Measurements from ENCODE around the gene CRK. TPM values are rescaled to one million over a fixed set of nuclear protein-coding genes. Genes with fewer than 3 reads are reported as not detected.
A peak's percentile ranks its signal among the peaks of the same experiment; 100 is the strongest.

The CRK gene
- total and polyA plus RNA-seq, 10 of the 15 experiments (the other 5 are each of a cell fraction or from before 2014, with no cell fraction given), result 11.1 to 23.8 (median 20.5) TPM

DNA sequence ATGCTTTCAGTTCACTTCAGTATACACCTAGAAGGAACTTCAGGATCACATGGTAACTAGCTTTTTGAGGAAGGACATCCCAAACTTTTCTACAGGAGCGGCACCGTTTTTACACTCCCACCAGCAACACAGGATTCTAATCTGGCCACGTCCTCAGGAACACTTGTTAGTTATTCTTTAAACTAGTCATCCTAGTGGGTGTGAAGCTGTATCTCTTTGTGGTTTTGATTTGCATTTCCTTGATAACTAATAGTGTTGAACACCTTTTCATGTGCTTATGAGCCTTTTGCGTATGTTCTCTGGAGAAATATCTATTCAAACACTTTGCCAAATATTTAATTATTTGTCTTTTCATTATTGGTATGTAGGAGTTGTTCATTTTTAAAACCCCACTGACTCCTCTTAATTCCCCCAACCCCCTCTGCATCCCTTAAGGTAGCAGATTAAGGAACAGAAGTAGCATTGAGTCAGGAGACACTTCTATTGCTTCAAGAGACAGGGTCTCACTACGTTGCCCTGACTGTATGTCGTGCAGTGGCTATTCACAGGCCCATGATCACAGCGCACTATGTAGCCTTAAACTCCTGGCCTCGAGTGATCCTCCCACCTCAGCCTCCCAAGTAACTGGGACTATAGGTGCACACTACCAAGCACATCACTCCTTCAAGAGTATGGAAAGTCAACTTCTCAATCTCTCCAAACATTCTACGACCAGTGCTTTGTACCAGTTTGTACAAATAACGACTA is 81.4 kb downstream of the CRK start:
- Histone ChIP-seq H3K79me2 (ENCODE audit: control insufficient read depth, insufficient read depth, low read length) (peaks cover 94% of the 10 kb centered on the region), H3K27ac (ENCODE audit: control insufficient read depth, insufficient read depth) (no peak overlapping the region), H2AFZ (ENCODE audit: control insufficient read depth, low read depth, low read length) (no peak overlapping the region), H3K9ac (ENCODE audit: control insufficient read depth, insufficient read depth, low read length) (no peak overlapping the region), H3K4me1 (ENCODE audit: control insufficient read depth, insufficient read depth, low read length) (peaks cover 65% of the 10 kb centered on the region), H3K4me3 (no peak overlapping the region), H4K20me1 (ENCODE audit: control insufficient read depth, insufficient read depth) (peaks cover 41% of the 10 kb centered on the region), H3K36me3 (ENCODE audit: control insufficient read depth in 2 of 2, insufficient read depth in 2 of 2, low read length in 1 of 2) (peaks cover 9 to 20% of the 10 kb centered on the region in 2 experiments), H3K27me3 (replicated peaks in 1 of 2; ENCODE audit: control insufficient read depth in 2 of 2, insufficient read depth in 2 of 2, low read length in 1 of 2) (no peaks in the 10 kb centered on the region), H3K9me3 (replicated peaks; ENCODE audit: control insufficient read depth, insufficient read depth, low read length) (no peaks in the 10 kb centered on the region), H3K4me2 (ENCODE audit: control insufficient read depth, insufficient read depth) (peak overlapping the region; percentile 71)
- DNase-seq (ENCODE audit: low read depth, low spot score), result no peak
- ATAC-seq, result peak; percentile 61
- no TSS peak for BruUV-seq (replicated peaks)
- ChIA-PET SMC1A (ENCODE audit: uncharacterized antibody, unreplicated experiment) (interaction anchor here (1.1 to 4.1 kb wide), 3 partner anchors 8 to 23 kb away, joined by 3 to 40 read pairs (median 7); no protein-coding TSS in a partner anchor), CTCF (interaction anchor here (0.6 to 4.7 kb wide), 2 partner anchors 9 to 65 kb away, joined by 3 to 42 read pairs; no protein-coding TSS in a partner anchor), RAD21 (ENCODE audit: unreplicated experiment) (interaction anchor here (0.7 to 1.3 kb wide), 5 partner anchors 9 to 256 kb away, joined by 3 to 6 read pairs (median 4); partner anchors contain the start of genes INPP5K and YWHAE), POLR2A (interaction anchor here (1.0 kb wide), 1 partner anchor 9 kb away, joined by 4 read pairs; no protein-coding TSS in a partner anchor)
- in situ Hi-C loops (cut with MboI) (no loop called here), intact Hi-C loops (cut with micrococcal nuclease; ENCODE audit: unreplicated experiment) (no loop called here)
- WGBS (ENCODE audit: insufficient coverage, insufficient replicate concordance, low lambda C conversion rate, missing lambda C conversion rate), result 12% methylated on average over 10 of the region's 10 CpGs
- no peak for FAIRE-seq
- TF ChIP-seq E2F8 (IDR thresholded peaks at IDR 0.05; ENCODE audit: low read depth, partially characterized antibody) (no peak), KLF5 (IDR thresholded peaks at IDR 0.05; ENCODE audit: partially characterized antibody) (no peak), CTCF (IDR thresholded peaks at IDR 0.05 in 2 of 3, conservative IDR thresholded peaks at IDR 0.05 in 1 of 3; ENCODE audit: control insufficient read depth in 2 of 3, extremely low read depth in 1 of 3, insufficient read depth in 1 of 3, low read depth in 3 of 3, low read length in 3 of 3) (no peak), EP300 (IDR thresholded peaks at IDR 0.05; ENCODE audit: borderline replicate concordance in 1 of 2, control insufficient read depth in 1 of 2, low read depth in 2 of 2, low read length in 2 of 2) (0 out of 4 replicates have a peak, but pooled peaks of 1 of the 2 experiments have one; percentile 29), BHLHE40 (IDR thresholded peaks at IDR 0.05; ENCODE audit: borderline replicate concordance in 1 of 2, low read depth in 2 of 2, low read length in 1 of 2) (peak in 1 of 2 experiments; percentile 38; a peak in 1 of 4 replicates), ZBED1 (IDR thresholded peaks at IDR 0.05; ENCODE audit: borderline replicate concordance) (no peak), WRNIP1 (IDR thresholded peaks at IDR 0.05; ENCODE audit: borderline replicate concordance, low read depth, low read length) (0 out of 2 replicates have a peak, but pooled peaks have one; percentile 67), BCL11A (IDR thresholded peaks at IDR 0.05; ENCODE audit: low read depth, low read length) (no peak), HSF1 (IDR thresholded peaks at IDR 0.05; ENCODE audit: low read depth, low read length) (no peak), HDAC2 (IDR thresholded peaks at IDR 0.05) (no peak), RUNX3 (IDR thresholded peaks at IDR 0.05; ENCODE audit: low read length) (peak; percentile 72), IRF5 (IDR thresholded peaks at IDR 0.05; ENCODE audit: borderline replicate concordance) (no peak), CBFB (IDR thresholded peaks at IDR 0.05; ENCODE audit: low read depth) (peak; percentile 38; the same call in 1 of the 2 replicates), NR2C1 (IDR thresholded peaks at IDR 0.05) (no peak), SMC3 (IDR thresholded peaks at IDR 0.05; ENCODE audit: borderline replicate concordance, low read length) (no peak)
